ENCODE data around the gene GAA.

DNA sequence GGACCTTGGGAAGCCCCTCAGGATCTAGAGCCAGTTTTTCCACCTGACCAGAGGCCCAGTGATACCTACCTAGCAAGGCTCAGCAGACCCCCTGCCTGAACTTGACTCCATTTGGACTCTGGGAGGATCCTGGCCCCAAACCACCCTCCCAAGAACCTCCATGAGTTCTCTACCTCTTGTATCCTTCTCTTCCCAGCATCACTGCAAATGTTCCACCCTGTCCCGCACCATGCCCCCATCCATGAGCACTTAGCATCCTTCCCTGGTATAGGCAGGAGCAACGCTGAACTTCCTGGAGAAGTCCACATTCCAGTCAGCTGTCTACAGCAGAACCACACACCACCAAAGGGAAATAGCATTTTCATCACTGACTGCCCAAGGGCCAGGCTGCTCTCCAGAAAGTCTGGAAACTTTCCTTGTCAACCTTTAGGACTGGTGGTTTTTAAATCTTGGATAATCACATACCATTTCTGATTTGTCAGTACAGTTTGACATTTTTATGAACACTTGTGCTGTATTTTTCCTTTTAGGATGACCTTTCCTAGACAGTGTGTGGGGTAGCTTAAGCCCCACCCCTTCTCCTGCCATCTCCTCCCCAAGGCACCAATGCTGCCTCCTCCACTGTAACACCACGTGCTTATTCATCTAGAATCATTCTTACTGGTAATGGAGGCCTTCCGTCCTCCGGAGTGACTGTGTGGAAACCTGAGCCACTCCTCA, 31.7 kb downstream of the GAA start:
- TF ChIP-seq, protein P1, sequence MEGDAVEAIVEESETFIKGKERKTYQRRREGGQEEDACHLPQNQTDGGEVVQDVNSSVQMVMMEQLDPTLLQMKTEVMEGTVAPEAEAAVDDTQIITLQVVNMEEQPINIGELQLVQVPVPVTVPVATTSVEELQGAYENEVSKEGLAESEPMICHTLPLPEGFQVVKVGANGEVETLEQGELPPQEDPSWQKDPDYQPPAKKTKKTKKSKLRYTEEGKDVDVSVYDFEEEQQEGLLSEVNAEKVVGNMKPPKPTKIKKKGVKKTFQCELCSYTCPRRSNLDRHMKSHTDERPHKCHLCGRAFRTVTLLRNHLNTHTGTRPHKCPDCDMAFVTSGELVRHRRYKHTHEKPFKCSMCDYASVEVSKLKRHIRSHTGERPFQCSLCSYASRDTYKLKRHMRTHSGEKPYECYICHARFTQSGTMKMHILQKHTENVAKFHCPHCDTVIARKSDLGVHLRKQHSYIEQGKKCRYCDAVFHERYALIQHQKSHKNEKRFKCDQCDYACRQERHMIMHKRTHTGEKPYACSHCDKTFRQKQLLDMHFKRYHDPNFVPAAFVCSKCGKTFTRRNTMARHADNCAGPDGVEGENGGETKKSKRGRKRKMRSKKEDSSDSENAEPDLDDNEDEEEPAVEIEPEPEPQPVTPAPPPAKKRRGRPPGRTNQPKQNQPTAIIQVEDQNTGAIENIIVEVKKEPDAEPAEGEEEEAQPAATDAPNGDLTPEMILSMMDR (IDR thresholded peaks at IDR 0.05), result no peak
- TF ChIP-seq POLR2A (IDR thresholded peaks at IDR 0.05), result no peak
